Lower lobe of right lung (tissue), 2 donors: ENCODE measurements around the gene RARA. TPM values are rescaled to one million over a fixed set of nuclear protein-coding genes. Genes with fewer than 3 reads are reported as not detected.

ENCODE experiments used
- ATAC-seq, 2 donors: fragments of 200-7000 bp; cut with Tn5 transposase; one replicate each; pipeline ENCODE4 v1.9.1; 2020 to 2022; ENCODE audit warnings: mild to moderate bottlenecking in 2 of 2, moderate library complexity in 2 of 2
- DNase-seq: peaks from one replicate; pipeline ENCODE4 v3.0.0-alpha.2; 2020
- H3K27ac ChIP-seq: fragments of 200-600 bp; one replicate; pipeline ENCODE4 v1.8.0; 2022
- H3K27me3 ChIP-seq: fragments of 200-600 bp; one replicate; pipeline ENCODE4 v1.8.0; 2022; ENCODE audit warnings: low read depth
- H3K36me3 ChIP-seq: fragments of 200-600 bp; one replicate; pipeline ENCODE4 v1.8.0; 2022; ENCODE audit warnings: mild to moderate bottlenecking
- H3K4me1 ChIP-seq: fragments of 200-600 bp; one replicate; pipeline ENCODE4 v1.8.0; 2022
- H3K4me3 ChIP-seq: fragments of 200-600 bp; one replicate; pipeline ENCODE4 v1.8.0; 2022; ENCODE audit warnings: mild to moderate bottlenecking
- H3K9me3 ChIP-seq: fragments of 200-600 bp; one replicate; pipeline ENCODE4 v1.8.0; 2022
- intact Hi-C: fragments of 100-400 bp; cut with DNase I; formaldehyde crosslinking; loops from one replicate; pipeline ENCODE4 v1.11.0; 2022
- total RNA-seq: library from RNA; stranded (reverse); fragmentation: NEBNext Ultra II Directional; extraction: Animal tissue kit (Norgen Biotek cat#: 25700); gene quantifications from one replicate; pipeline ENCODE4 v1.2.1, GENCODE V29; 2021
- TF ChIP-seq, protein P1 (sequence below): fragments of 200-600 bp; IDR thresholded peaks from one replicate; pipeline ENCODE4 v1.8.0; 2022; ENCODE audit warnings: antibody characterized with exemption, mild to moderate bottlenecking
- donor health status: DM: no; HTN: yes; CAD: no; lungs with severe emphysema.

Gene RARA
- total RNA-seq, 1 donor from 2014 or later = 82.6 TPM

DNA sequence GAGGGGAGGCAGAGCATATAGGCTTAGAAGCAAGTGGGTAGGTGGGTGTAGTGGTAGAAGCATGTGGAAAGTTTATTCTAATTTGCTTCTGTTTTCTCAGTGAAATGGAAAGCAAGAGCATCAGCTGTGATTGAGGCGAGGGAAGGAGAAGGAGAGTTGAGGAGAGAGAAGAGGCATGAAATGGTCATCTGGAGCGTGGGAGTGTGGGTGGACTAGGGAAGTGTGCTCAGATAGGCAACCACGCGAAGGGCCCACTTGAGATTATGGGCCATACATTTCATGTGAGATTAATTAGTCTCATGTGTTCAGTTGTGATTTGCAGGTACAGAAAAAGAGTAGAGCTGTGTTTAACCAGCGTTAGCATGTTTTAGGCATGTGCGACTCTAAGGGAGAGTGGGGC lies 42.1 kb upstream of the RARA start:
- intact Hi-C loops = no loop called here
- H3K4me3 ChIP-seq = no peak overlapping the region
- DNase-seq = no peak
- no peak overlapping the region for H3K27ac ChIP-seq
- TF ChIP-seq, protein P1, sequence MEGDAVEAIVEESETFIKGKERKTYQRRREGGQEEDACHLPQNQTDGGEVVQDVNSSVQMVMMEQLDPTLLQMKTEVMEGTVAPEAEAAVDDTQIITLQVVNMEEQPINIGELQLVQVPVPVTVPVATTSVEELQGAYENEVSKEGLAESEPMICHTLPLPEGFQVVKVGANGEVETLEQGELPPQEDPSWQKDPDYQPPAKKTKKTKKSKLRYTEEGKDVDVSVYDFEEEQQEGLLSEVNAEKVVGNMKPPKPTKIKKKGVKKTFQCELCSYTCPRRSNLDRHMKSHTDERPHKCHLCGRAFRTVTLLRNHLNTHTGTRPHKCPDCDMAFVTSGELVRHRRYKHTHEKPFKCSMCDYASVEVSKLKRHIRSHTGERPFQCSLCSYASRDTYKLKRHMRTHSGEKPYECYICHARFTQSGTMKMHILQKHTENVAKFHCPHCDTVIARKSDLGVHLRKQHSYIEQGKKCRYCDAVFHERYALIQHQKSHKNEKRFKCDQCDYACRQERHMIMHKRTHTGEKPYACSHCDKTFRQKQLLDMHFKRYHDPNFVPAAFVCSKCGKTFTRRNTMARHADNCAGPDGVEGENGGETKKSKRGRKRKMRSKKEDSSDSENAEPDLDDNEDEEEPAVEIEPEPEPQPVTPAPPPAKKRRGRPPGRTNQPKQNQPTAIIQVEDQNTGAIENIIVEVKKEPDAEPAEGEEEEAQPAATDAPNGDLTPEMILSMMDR = no peak
- no peaks in the 10 kb centered on the region for H3K4me1 ChIP-seq
- no peak for ATAC-seq
- H3K36me3 ChIP-seq = peaks cover 96% of the 10 kb centered on the region
- H3K9me3 ChIP-seq = no peaks in the 10 kb centered on the region
- H3K27me3 ChIP-seq = no peaks in the 10 kb centered on the region

DNA sequence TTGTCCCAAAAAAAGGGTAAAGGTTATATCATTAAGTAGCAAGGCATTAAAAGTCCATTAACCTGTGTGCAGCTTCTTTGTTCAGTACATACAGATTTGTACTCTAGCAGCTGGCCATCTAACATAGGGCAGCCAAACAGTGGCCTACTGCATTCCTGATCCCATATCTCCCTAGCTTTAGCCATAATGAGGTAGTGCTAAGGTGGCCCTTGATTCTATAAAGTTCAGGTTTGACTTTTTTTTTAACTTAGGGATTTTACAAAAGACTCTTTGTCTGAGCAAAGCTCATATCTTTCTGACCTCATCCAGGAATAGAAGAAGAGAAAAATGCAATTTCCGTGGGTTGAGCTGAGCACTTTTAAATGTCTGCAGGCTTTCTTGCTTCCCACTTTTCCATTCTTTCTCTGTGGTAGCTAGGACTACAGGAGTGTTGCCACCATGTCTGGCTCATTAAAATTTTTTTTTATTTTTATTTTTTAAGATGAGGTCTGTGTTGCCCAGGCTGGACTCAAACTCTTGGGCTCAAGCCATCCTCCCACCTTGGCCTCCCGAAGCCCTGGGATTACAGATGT lies 40.8 kb upstream of the RARA start:
- Histone ChIP-seq H3K4me1 (no peaks in the 10 kb centered on the region), H3K36me3 (peaks cover 96% of the 10 kb centered on the region), H3K9me3 (no peaks in the 10 kb centered on the region), H3K27ac (no peak overlapping the region), H3K4me3 (no peak overlapping the region), H3K27me3 (no peaks in the 10 kb centered on the region)
- ATAC-seq (no peak), DNase-seq (no peak)
- intact Hi-C loops = no loop called here
- TF ChIP-seq, protein P1 = no peak

DNA sequence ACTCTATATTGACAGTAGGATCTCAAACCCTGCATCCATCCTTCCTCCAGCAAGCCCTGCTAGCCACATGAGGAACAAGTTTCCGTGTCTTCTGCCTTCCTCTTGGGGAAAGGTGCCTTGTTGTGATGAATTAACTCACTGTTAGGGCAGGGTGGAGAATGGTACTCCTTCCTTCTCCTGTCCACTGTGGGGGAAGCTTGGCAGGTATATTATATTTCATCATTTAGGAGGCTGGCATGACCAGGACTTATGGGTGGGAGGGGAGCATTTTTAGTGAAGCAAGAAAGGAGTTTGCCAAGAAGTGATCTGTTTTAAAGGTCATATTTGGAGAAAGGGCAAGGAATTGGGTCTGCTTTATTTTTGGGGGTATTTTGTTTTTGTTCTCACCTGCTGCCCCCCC lies 30.6 kb upstream of the RARA start:
- H3K4me1 ChIP-seq = peaks cover 2% of the 10 kb centered on the region

DNA sequence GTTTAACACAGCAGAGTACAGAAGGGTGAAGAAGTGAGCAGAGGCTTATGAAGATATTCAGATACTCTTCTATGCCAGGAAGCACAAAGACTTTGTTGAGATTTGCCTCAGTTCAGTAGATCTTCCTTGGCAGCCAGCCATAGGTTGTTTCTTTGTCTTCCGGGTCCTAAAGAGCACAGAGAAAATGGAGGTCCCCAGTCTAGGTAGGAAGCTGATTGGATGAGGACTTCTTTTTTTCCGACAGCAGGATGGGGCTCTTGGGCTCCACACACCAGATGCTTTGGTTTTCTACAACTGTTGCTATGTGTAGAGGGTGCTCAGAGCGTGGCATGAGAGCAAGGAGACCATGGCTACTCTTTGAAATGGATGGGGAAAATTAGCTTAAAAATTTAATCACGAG lies 29.6 kb upstream of the RARA start:
- intact Hi-C loops = no loop called here

More for the DNA sequence above, 30.6 kb upstream of the RARA start:
- peaks cover 88% of the 10 kb centered on the region for H3K36me3 ChIP-seq
- TF ChIP-seq, protein P1 = no peak
- intact Hi-C loops = no loop called here
- no peak for DNase-seq
- H3K4me3 ChIP-seq = no peak overlapping the region
- no peak for ATAC-seq
- no peak overlapping the region for H3K27ac ChIP-seq
- H3K27me3 ChIP-seq = no peaks in the 10 kb centered on the region
- H3K9me3 ChIP-seq = no peaks in the 10 kb centered on the region

DNA sequence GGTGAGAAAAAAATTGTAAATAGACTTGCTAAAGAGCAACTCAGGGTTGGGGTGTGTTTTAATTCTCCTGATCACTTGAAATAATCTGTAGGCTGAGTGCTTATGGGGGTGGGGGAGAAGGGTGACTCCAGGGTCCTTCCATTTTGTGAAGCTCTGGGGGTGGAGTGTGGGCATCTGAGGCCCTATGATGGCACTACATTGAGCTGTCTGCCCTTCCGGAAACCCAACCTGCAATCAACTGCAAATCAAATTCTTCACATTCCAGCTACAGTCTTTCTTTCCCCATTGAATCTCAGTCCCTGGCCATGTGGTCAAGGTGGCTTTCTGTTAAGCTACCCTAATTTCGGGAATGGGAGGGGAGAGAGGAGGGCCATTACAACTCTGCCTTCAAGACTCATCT lies 27.3 kb upstream of the RARA start:
- peaks cover 19% of the 10 kb centered on the region for H3K4me1 ChIP-seq
- no peak for ATAC-seq
- DNase-seq = no peak
- no peaks in the 10 kb centered on the region for H3K9me3 ChIP-seq
- H3K27ac ChIP-seq = no peak overlapping the region
- no peaks in the 10 kb centered on the region for H3K27me3 ChIP-seq
- TF ChIP-seq, protein P1 = no peak
- H3K36me3 ChIP-seq = peaks cover 56% of the 10 kb centered on the region
- H3K4me3 ChIP-seq = no peak overlapping the region
- intact Hi-C loops = loop anchor here (10.0 kb wide), 1 partner anchor 57 kb away; no protein-coding TSS in a partner anchor

More for the DNA sequence above, 29.6 kb upstream of the RARA start:
- ATAC-seq = no peak
- H3K9me3 ChIP-seq = no peaks in the 10 kb centered on the region
- peaks cover 79% of the 10 kb centered on the region for H3K36me3 ChIP-seq
- DNase-seq = no peak
- TF ChIP-seq, protein P1 = no peak
- H3K27ac ChIP-seq = no peak overlapping the region
- H3K4me3 ChIP-seq = no peak overlapping the region
- peaks cover 12% of the 10 kb centered on the region for H3K4me1 ChIP-seq
- H3K27me3 ChIP-seq = no peaks in the 10 kb centered on the region
